ENCODE results near the gene KLC4. TPM values are rescaled to one million over a fixed set of nuclear protein-coding genes. Genes with fewer than 3 reads are reported as not detected.
"Not testable (repeated sequence)": the region's sequence is repeated elsewhere in the genome, so short reads cannot be mapped to it uniquely, and the experiment has no call there.

Gene KLC4
- total RNA-seq, 3 donors from 2014 or later (not counting 1 experiment from before 2014, with no cell fraction given): 35.9 to 39.4 (median 37.4) TPM

GRCh38 chr6:43078691-43079090 is 19.3 kb downstream of the KLC4 start:
- Histone ChIP-seq H3K27me3 (ENCODE audit: control insufficient read depth, insufficient read depth, low read length) (peaks cover 10% of the 10 kb centered on the region), H3K36me3 (ENCODE audit: control insufficient read depth, insufficient read depth, low read length) (no peaks in the 10 kb centered on the region), H3K27ac (ENCODE audit: low read length) (no peak overlapping the region), H3K4me1 (ENCODE audit: control insufficient read depth, insufficient read depth, low read length) (peaks cover 20% of the 10 kb centered on the region), H3K4me3 (ENCODE audit: low read length) (no peak overlapping the region), H3K9me3 (ENCODE audit: control insufficient read depth, insufficient read depth, low read length) (no peaks in the 10 kb centered on the region)
- intact Hi-C loops (cut with micrococcal nuclease): no loop called here
- Mint-ChIP-seq H3K27ac (no peak overlapping the region), H3K36me3 (no peaks in the 10 kb centered on the region), H3K9me3 (no peaks in the 10 kb centered on the region), H3K4me1 (no peaks in the 10 kb centered on the region), H3K4me3 (no peak overlapping the region), H3K27me3 (ENCODE audit: low read depth in 2 of 2) (peaks cover 0 to 9% of the 10 kb centered on the region in 2 donors)
- no peak for TF ChIP-seq CTCF (IDR thresholded peaks at IDR 0.05)
- DNase-seq (no peak), ATAC-seq (no peak)
- WGBS (ENCODE audit: insufficient coverage): 100% methylated on average over 1 of the region's 2 CpGs

- ATAC-seq (no peak), DNase-seq (no peak)
- no peaks in the 10 kb centered on the region for H3K4me1 Mint-ChIP-seq
- H3K27me3 ChIP-seq (ENCODE audit: control insufficient read depth, insufficient read depth, low read length): peaks cover 9% of the 10 kb centered on the region
- H3K27ac Mint-ChIP-seq: no peak overlapping the region
- no peaks in the 10 kb centered on the region for H3K36me3 ChIP-seq (ENCODE audit: control insufficient read depth, insufficient read depth, low read length)
- no peaks in the 10 kb centered on the region for H3K9me3 Mint-ChIP-seq
- no peaks in the 10 kb centered on the region for H3K9me3 ChIP-seq (ENCODE audit: control insufficient read depth, insufficient read depth, low read length)
- H3K4me3 Mint-ChIP-seq: no peak overlapping the region
- no peak overlapping the region for H3K4me3 ChIP-seq (ENCODE audit: low read length)
- peaks cover 13% of the 10 kb centered on the region for H3K4me1 ChIP-seq (ENCODE audit: control insufficient read depth, insufficient read depth, low read length)
- peaks cover 0 to 9% of the 10 kb centered on the region in 2 donors for H3K27me3 Mint-ChIP-seq (ENCODE audit: low read depth in 2 of 2)
- WGBS (ENCODE audit: insufficient coverage): 96% methylated on average over 4 of the region's 4 CpGs
- no peak for TF ChIP-seq CTCF (IDR thresholded peaks at IDR 0.05)
- H3K27ac ChIP-seq (ENCODE audit: low read length): no peak overlapping the region
- no peaks in the 10 kb centered on the region for H3K36me3 Mint-ChIP-seq
- intact Hi-C loops (cut with micrococcal nuclease): no loop called here
These were observed 21.6 kb downstream of the KLC4 start for GRCh38 chr6:43081043-43081442.

GRCh38 chr6:43081922-43082321 is 22.5 kb downstream of the KLC4 start:
- H3K4me1 ChIP-seq (ENCODE audit: control insufficient read depth, insufficient read depth, low read length); H3K4me3 ChIP-seq (ENCODE audit: low read length); H3K27ac ChIP-seq (ENCODE audit: low read length); H3K27ac Mint-ChIP-seq; H3K27me3 Mint-ChIP-seq (ENCODE audit: low read depth in 2 of 2); H3K9me3 Mint-ChIP-seq; H3K36me3 Mint-ChIP-seq; DNase-seq; H3K9me3 ChIP-seq (ENCODE audit: control insufficient read depth, insufficient read depth, low read length); H3K27me3 ChIP-seq (ENCODE audit: control insufficient read depth, insufficient read depth, low read length); ATAC-seq; intact Hi-C loops (cut with micrococcal nuclease); H3K4me1 Mint-ChIP-seq; H3K4me3 Mint-ChIP-seq; H3K36me3 ChIP-seq (ENCODE audit: control insufficient read depth, insufficient read depth, low read length): not testable (repeated sequence)
- 63% methylated on average over 7 of the region's 9 CpGs for WGBS (ENCODE audit: insufficient coverage)

GRCh38 chr6:43082806-43083655 is 23.6 kb downstream of the KLC4 start:
- Mint-ChIP-seq H3K4me1 (no peaks in the 10 kb centered on the region), H3K36me3 (no peaks in the 10 kb centered on the region), H3K4me3 (no peak overlapping the region), H3K27me3 (ENCODE audit: low read depth in 2 of 2) (peaks cover 0 to 4% of the 10 kb centered on the region in 2 donors), H3K9me3 (no peaks in the 10 kb centered on the region), H3K27ac (no peak overlapping the region)
- 83% methylated on average over 13 of the region's 13 CpGs for WGBS (ENCODE audit: insufficient coverage)
- H3K27me3 ChIP-seq (ENCODE audit: control insufficient read depth, insufficient read depth, low read length): no peaks in the 10 kb centered on the region
- no peak for ATAC-seq
- no peaks in the 10 kb centered on the region for H3K4me1 ChIP-seq (ENCODE audit: control insufficient read depth, insufficient read depth, low read length)
- H3K36me3 ChIP-seq (ENCODE audit: control insufficient read depth, insufficient read depth, low read length): no peaks in the 10 kb centered on the region
- H3K27ac ChIP-seq (ENCODE audit: low read length): no peak overlapping the region
- no peaks in the 10 kb centered on the region for H3K9me3 ChIP-seq (ENCODE audit: control insufficient read depth, insufficient read depth, low read length)
- TF ChIP-seq CTCF (IDR thresholded peaks at IDR 0.05): no peak
- intact Hi-C loops (cut with micrococcal nuclease): no loop called here
- H3K4me3 ChIP-seq (ENCODE audit: low read length): no peak overlapping the region
- no peak for DNase-seq
